ENCODE data around the gene UVRAG.

The UVRAG gene

DNA sequence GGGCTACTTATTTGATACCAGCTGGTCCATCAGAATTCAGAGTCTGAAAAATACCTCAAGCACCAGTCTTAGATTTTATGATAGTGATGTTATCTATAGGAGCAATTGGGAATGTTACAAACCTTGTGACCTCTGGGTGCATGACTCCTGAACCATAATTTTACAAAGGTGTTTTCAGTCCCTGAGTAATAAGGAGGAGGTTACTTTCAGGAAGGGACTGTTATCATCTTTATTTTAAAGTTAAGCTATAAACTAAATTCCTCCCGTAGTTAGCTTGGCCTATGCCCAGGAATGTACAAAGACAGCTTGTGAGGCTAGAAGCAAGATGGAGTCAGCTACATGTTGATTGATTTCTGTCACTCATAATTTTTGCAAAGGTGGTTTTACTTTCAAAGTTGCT lies 101.9 kb downstream of the UVRAG start:
- H3K79me2 ChIP-seq (ENCODE audit: insufficient read depth, low read length), result peaks cover 20% of the 10 kb centered on the region; the same call in 1 of the 2 replicates
- no peak overlapping the region for H3K9ac ChIP-seq (ENCODE audit: low read length)
- TF ChIP-seq EZH2phosphoT487 (conservative IDR thresholded peaks at IDR 0.05; ENCODE audit: low read length), result no peak
- TF ChIP-seq, protein P1, sequence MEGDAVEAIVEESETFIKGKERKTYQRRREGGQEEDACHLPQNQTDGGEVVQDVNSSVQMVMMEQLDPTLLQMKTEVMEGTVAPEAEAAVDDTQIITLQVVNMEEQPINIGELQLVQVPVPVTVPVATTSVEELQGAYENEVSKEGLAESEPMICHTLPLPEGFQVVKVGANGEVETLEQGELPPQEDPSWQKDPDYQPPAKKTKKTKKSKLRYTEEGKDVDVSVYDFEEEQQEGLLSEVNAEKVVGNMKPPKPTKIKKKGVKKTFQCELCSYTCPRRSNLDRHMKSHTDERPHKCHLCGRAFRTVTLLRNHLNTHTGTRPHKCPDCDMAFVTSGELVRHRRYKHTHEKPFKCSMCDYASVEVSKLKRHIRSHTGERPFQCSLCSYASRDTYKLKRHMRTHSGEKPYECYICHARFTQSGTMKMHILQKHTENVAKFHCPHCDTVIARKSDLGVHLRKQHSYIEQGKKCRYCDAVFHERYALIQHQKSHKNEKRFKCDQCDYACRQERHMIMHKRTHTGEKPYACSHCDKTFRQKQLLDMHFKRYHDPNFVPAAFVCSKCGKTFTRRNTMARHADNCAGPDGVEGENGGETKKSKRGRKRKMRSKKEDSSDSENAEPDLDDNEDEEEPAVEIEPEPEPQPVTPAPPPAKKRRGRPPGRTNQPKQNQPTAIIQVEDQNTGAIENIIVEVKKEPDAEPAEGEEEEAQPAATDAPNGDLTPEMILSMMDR (IDR thresholded peaks at IDR 0.05; ENCODE audit: insufficient read depth, low read length, poor library complexity, severe bottlenecking), result no peak
- peaks cover 13% of the 10 kb centered on the region; the same call in 1 of the 2 replicates for H3K36me3 ChIP-seq (ENCODE audit: low read length)
- no peaks in the 10 kb centered on the region for H3K27me3 ChIP-seq (ENCODE audit: low read length)
- H3K4me2 ChIP-seq (ENCODE audit: low read depth, low read length, poor library complexity, severe bottlenecking), result no peak overlapping the region
- no peaks in the 10 kb centered on the region for H3K9me2 ChIP-seq (replicated peaks; ENCODE audit: insufficient read depth, low read length)
- no peak overlapping the region for H2AFZ ChIP-seq (ENCODE audit: low read depth, low read length, severe bottlenecking)
- no peaks in the 10 kb centered on the region for H3K9me3 ChIP-seq (ENCODE audit: insufficient read depth, low read length)
- no peak overlapping the region for H3K27ac ChIP-seq (ENCODE audit: low read depth, low read length)
- H4K20me1 ChIP-seq (ENCODE audit: low read depth, low read length), result no peaks in the 10 kb centered on the region; the same call in 1 of the 2 replicates
- no peaks in the 10 kb centered on the region; the same call in 1 of the 2 replicates for H3F3A ChIP-seq (ENCODE audit: insufficient read depth)
- H3K4me3 ChIP-seq (ENCODE audit: insufficient read depth, low read length, poor library complexity, severe bottlenecking), result no peak overlapping the region

DNA sequence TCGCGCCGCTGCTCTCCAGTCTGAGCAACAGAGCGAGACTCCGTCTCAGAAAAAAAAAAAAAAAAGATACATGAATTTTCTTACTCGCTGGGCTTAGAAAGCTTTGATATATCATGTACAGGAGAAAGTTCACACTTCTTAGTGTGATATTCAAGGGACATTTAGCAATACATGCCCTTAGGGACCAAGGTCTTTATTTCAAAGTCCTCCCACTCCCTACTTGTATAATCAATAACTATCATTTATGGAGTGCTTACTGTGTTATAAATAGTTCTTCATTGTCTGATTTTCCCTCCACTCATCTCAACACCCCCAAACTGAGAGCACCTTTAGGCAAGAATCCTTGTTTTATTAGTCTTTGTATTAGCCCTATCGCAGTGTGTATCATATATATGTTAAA lies 103.3 kb downstream of the UVRAG start:
- Histone ChIP-seq H3K27ac (ENCODE audit: low read depth, low read length) (no peak overlapping the region), H3K27me3 (ENCODE audit: low read length) (no peaks in the 10 kb centered on the region)

DNA sequence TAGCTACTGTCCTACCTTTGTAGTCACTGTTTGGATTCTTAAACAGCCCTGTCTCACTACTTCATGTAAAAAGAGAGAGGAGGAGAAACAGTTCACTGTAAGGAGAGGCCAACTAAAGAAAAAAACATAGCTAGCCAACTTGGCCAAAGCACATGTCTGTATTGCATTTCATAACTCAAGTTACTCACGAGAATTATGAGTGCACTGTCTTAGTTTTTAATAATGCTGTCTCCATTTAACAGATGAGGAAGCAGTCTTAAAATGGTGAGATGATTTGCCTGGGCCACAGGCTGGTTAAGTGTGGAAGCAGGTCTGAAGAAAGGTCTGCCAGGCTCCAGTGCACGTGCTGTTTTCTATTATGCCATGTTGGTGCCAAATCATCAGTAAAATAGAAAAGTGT lies 104.5 kb downstream of the UVRAG start:
- Histone ChIP-seq H2AFZ (ENCODE audit: low read depth, low read length, severe bottlenecking) (no peak overlapping the region), H3K27ac (ENCODE audit: low read depth, low read length) (peak overlapping the region; percentile 32; the same call in 1 of the 2 replicates), H3K4me2 (ENCODE audit: low read depth, low read length, poor library complexity, severe bottlenecking) (no peak overlapping the region), H4K20me1 (ENCODE audit: low read depth, low read length) (no peaks in the 10 kb centered on the region), H3K36me3 (ENCODE audit: low read length) (0 out of 2 replicates have a peak, but pooled peaks cover 2% of the 10 kb centered on the region), H3K79me2 (ENCODE audit: insufficient read depth, low read length) (peaks cover 17% of the 10 kb centered on the region; the same call in 1 of the 2 replicates), H3K9me3 (ENCODE audit: insufficient read depth, low read length) (no peaks in the 10 kb centered on the region), H3K4me3 (ENCODE audit: insufficient read depth, low read length, poor library complexity, severe bottlenecking) (no peak overlapping the region), H3K9ac (ENCODE audit: low read length) (no peak overlapping the region), H3K27me3 (ENCODE audit: low read length) (no peaks in the 10 kb centered on the region), H3K9me2 (replicated peaks; ENCODE audit: insufficient read depth, low read length) (no peaks in the 10 kb centered on the region), H3F3A (ENCODE audit: insufficient read depth) (no peaks in the 10 kb centered on the region; the same call in 1 of the 2 replicates)
- TF ChIP-seq, protein P1 (IDR thresholded peaks at IDR 0.05; ENCODE audit: insufficient read depth, low read length, poor library complexity, severe bottlenecking), result no peak
- TF ChIP-seq EZH2phosphoT487 (conservative IDR thresholded peaks at IDR 0.05; ENCODE audit: low read length), result no peak

More for the DNA sequence above, 103.3 kb downstream of the UVRAG start:
- Histone ChIP-seq H3K4me2 (ENCODE audit: low read depth, low read length, poor library complexity, severe bottlenecking) (no peak overlapping the region), H3K4me3 (ENCODE audit: insufficient read depth, low read length, poor library complexity, severe bottlenecking) (no peak overlapping the region), H3K9ac (ENCODE audit: low read length) (no peak overlapping the region), H4K20me1 (ENCODE audit: low read depth, low read length) (no peaks in the 10 kb centered on the region; the same call in 1 of the 2 replicates), H3K9me2 (replicated peaks; ENCODE audit: insufficient read depth, low read length) (no peaks in the 10 kb centered on the region), H3F3A (ENCODE audit: insufficient read depth) (no peaks in the 10 kb centered on the region; the same call in 1 of the 2 replicates), H2AFZ (ENCODE audit: low read depth, low read length, severe bottlenecking) (no peak overlapping the region), H3K9me3 (ENCODE audit: insufficient read depth, low read length) (no peaks in the 10 kb centered on the region), H3K36me3 (ENCODE audit: low read length) (0 out of 2 replicates have a peak, but pooled peaks cover 5% of the 10 kb centered on the region), H3K79me2 (ENCODE audit: insufficient read depth, low read length) (peaks cover 17% of the 10 kb centered on the region; the same call in 1 of the 2 replicates)
- TF ChIP-seq, protein P1 (IDR thresholded peaks at IDR 0.05; ENCODE audit: insufficient read depth, low read length, poor library complexity, severe bottlenecking), result no peak
- TF ChIP-seq EZH2phosphoT487 (conservative IDR thresholded peaks at IDR 0.05; ENCODE audit: low read length), result no peak
